Activated T-helper 1 cell treated with anti-CD3 and anti-CD28 coated beads, Interleukin-12 subunit alpha, Interleukin-12 subunit beta, Interleukin-2, Interleukin-4 antibody, amounts not matched to agents 30 ng/mL and 10 ng/mL and 1 ng/mL, durations not matched to agents 14 hours and 24 hours and 36 hours (primary cell): ENCODE measurements around the gene KRT72. TPM values are rescaled to one million over a fixed set of nuclear protein-coding genes. Genes with fewer than 3 reads are reported as not detected.

Experiments
- DNase-seq: peaks from one replicate; pipeline ENCODE4 v3.0.0; 2021; ENCODE audit warnings: low spot score
- H3K27ac Mint-ChIP-seq: one replicate; pipeline ENCODE4 v1.8.0; 2021; ENCODE audit warnings: mild to moderate bottlenecking, mixed read lengths
- H3K27me3 Mint-ChIP-seq: one replicate; pipeline ENCODE4 v1.8.0; 2022; ENCODE audit warnings: mild to moderate bottlenecking, moderate library complexity, mixed read lengths; ENCODE audit not compliant: insufficient read depth
- H3K36me3 Mint-ChIP-seq: one replicate; pipeline ENCODE4 v1.8.0; 2021; ENCODE audit warnings: low read depth, mixed read lengths
- H3K4me1 Mint-ChIP-seq: one replicate; pipeline ENCODE4 v1.8.0; 2021; ENCODE audit warnings: low read depth, mixed read lengths
- H3K4me3 Mint-ChIP-seq: one replicate; pipeline ENCODE4 v1.8.0; 2021; ENCODE audit warnings: mild to moderate bottlenecking, moderate library complexity, mixed read lengths
- H3K9me3 Mint-ChIP-seq: one replicate; pipeline ENCODE4 v1.8.0; 2021; ENCODE audit warnings: mixed read lengths
- intact Hi-C: fragments of 100-400 bp; cut with micrococcal nuclease; formaldehyde crosslinking; loops from one replicate; pipeline ENCODE4 v1.15.1; 2024
- total RNA-seq: library from RNA; stranded (reverse); gene quantifications from 2 replicates; pipeline ENCODE4 v1.2.3, GENCODE V29; 2022

The KRT72 gene
- not detected in 2 replicates for total RNA-seq

GRCh38 chr12:52600941-52601481 is at the start of gene KRT72:
Gene KRT72, minus strand, starts transcription at chr12:52601463. Its CDS starts 11 bp downstream, at chr12:52601452.
- Mint-ChIP-seq H3K27ac (no peak within 1 kb of the TSS), H3K4me3 (no peak within 1 kb of the TSS), H3K36me3 (no peaks in the 10 kb centered on the region), H3K9me3 (no peaks in the 10 kb centered on the region), H3K4me1 (peaks cover 13% of the 10 kb centered on the region), H3K27me3 (peaks cover 4% of the 10 kb centered on the region)
- DNase-seq, result no peak
- intact Hi-C loops, result no loop called here

- Mint-ChIP-seq H3K4me1 (peaks cover 38% of the 10 kb centered on the region), H3K36me3 (no peaks in the 10 kb centered on the region), H3K27me3 (peaks cover 15% of the 10 kb centered on the region), H3K27ac (no peak overlapping the region), H3K9me3 (peaks cover 4% of the 10 kb centered on the region), H3K4me3 (no peak overlapping the region)
- intact Hi-C loops, result no loop called here
- no peak for DNase-seq
Observed at GRCh38 chr12:52650520-52651081, 49.3 kb upstream of the KRT72 start.

- Mint-ChIP-seq H3K36me3 (peaks cover 4% of the 10 kb centered on the region), H3K4me1 (peaks cover 52% of the 10 kb centered on the region), H3K27me3 (peaks cover 9% of the 10 kb centered on the region), H3K27ac (no peak overlapping the region), H3K9me3 (peaks cover 4% of the 10 kb centered on the region), H3K4me3 (no peak overlapping the region)
- intact Hi-C loops, result no loop called here
- no peak for DNase-seq
Observed at GRCh38 chr12:52649066-52649465, 47.8 kb upstream of the KRT72 start.

- DNase-seq, result no peak
- H3K36me3 Mint-ChIP-seq, result peaks cover 4% of the 10 kb centered on the region
- H3K9me3 Mint-ChIP-seq, result peaks cover 4% of the 10 kb centered on the region
- H3K4me1 Mint-ChIP-seq, result peaks cover 56% of the 10 kb centered on the region
- H3K4me3 Mint-ChIP-seq, result no peak overlapping the region
- H3K27ac Mint-ChIP-seq, result no peak overlapping the region
- intact Hi-C loops, result no loop called here
- H3K27me3 Mint-ChIP-seq, result peaks cover 2% of the 10 kb centered on the region
Observed at GRCh38 chr12:52648012-52648550, 46.8 kb upstream of the KRT72 start.

GRCh38 chr12:52647601-52648000 is 46.3 kb upstream of the KRT72 start:
- Mint-ChIP-seq H3K4me3 (no peak overlapping the region), H3K4me1 (peaks cover 58% of the 10 kb centered on the region), H3K27me3 (peaks cover 2% of the 10 kb centered on the region), H3K36me3 (peaks cover 4% of the 10 kb centered on the region), H3K9me3 (peaks cover 4% of the 10 kb centered on the region), H3K27ac (no peak overlapping the region)
- no peak for DNase-seq
- intact Hi-C loops, result no loop called here

GRCh38 chr12:52646613-52647012 is 45.4 kb upstream of the KRT72 start:
- Mint-ChIP-seq H3K27me3 (peaks cover 2% of the 10 kb centered on the region), H3K27ac (peak overlapping the region; percentile 45), H3K9me3 (no peaks in the 10 kb centered on the region), H3K4me1 (peaks cover 63% of the 10 kb centered on the region), H3K4me3 (no peak overlapping the region), H3K36me3 (peaks cover 4% of the 10 kb centered on the region)
- intact Hi-C loops, result no loop called here
- no peak for DNase-seq

- H3K4me1 Mint-ChIP-seq, result peaks cover 67% of the 10 kb centered on the region
- no peak for DNase-seq
- H3K27ac Mint-ChIP-seq, result peak overlapping the region; percentile 83
- intact Hi-C loops, result loop anchor here (1.0 kb wide), 1 partner anchor 36 kb away; no protein-coding TSS in a partner anchor
- peaks cover 4% of the 10 kb centered on the region for H3K36me3 Mint-ChIP-seq
- H3K4me3 Mint-ChIP-seq, result peak overlapping the region; percentile 64
- H3K9me3 Mint-ChIP-seq, result no peaks in the 10 kb centered on the region
- H3K27me3 Mint-ChIP-seq, result peaks cover 4% of the 10 kb centered on the region
Observed at GRCh38 chr12:52645982-52646381, 44.7 kb upstream of the KRT72 start.

- Mint-ChIP-seq H3K27ac (peak overlapping the region; percentile 83), H3K4me1 (peaks cover 67% of the 10 kb centered on the region), H3K4me3 (peak overlapping the region; percentile 64), H3K27me3 (peaks cover 7% of the 10 kb centered on the region), H3K9me3 (no peaks in the 10 kb centered on the region), H3K36me3 (peaks cover 4% of the 10 kb centered on the region)
- intact Hi-C loops, result loop anchor here (1.0 kb wide), 1 partner anchor 35 kb away; no protein-coding TSS in a partner anchor
- DNase-seq, result peak; percentile 67
Observed at GRCh38 chr12:52645120-52645761, 44.0 kb upstream of the KRT72 start.

GRCh38 chr12:52644078-52644415 is 42.8 kb upstream of the KRT72 start:
- Mint-ChIP-seq H3K4me3 (no peak overlapping the region), H3K4me1 (peaks cover 62% of the 10 kb centered on the region), H3K9me3 (no peaks in the 10 kb centered on the region), H3K27ac (no peak overlapping the region), H3K36me3 (peaks cover 4% of the 10 kb centered on the region), H3K27me3 (peaks cover 10% of the 10 kb centered on the region)
- intact Hi-C loops, result no loop called here
- no peak for DNase-seq

GRCh38 chr12:52643233-52644077 is 42.2 kb upstream of the KRT72 start:
- intact Hi-C loops, result no loop called here
- no peak overlapping the region for H3K4me3 Mint-ChIP-seq
- H3K27me3 Mint-ChIP-seq, result peaks cover 10% of the 10 kb centered on the region
- no peaks in the 10 kb centered on the region for H3K9me3 Mint-ChIP-seq
- peaks cover 58% of the 10 kb centered on the region for H3K4me1 Mint-ChIP-seq
- H3K36me3 Mint-ChIP-seq, result peaks cover 4% of the 10 kb centered on the region
- no peak overlapping the region for H3K27ac Mint-ChIP-seq
- no peak for DNase-seq

- no peaks in the 10 kb centered on the region for H3K9me3 Mint-ChIP-seq
- intact Hi-C loops, result no loop called here
- no peak overlapping the region for H3K27ac Mint-ChIP-seq
- peaks cover 20% of the 10 kb centered on the region for H3K27me3 Mint-ChIP-seq
- H3K36me3 Mint-ChIP-seq, result peaks cover 4% of the 10 kb centered on the region
- H3K4me1 Mint-ChIP-seq, result peaks cover 41% of the 10 kb centered on the region
- H3K4me3 Mint-ChIP-seq, result no peak overlapping the region
- no peak for DNase-seq
Observed at GRCh38 chr12:52641468-52641867, 40.2 kb upstream of the KRT72 start.

GRCh38 chr12:52637299-52637698 is 36.0 kb upstream of the KRT72 start:
- no peak for DNase-seq
- H3K4me1 Mint-ChIP-seq, result peaks cover 34% of the 10 kb centered on the region
- peaks cover 20% of the 10 kb centered on the region for H3K27me3 Mint-ChIP-seq

More at GRCh38 chr12:52637299-52637698, 36.0 kb upstream of the KRT72 start:
- H3K4me3 Mint-ChIP-seq, result no peak overlapping the region
- H3K27ac Mint-ChIP-seq, result no peak overlapping the region
- H3K36me3 Mint-ChIP-seq, result no peaks in the 10 kb centered on the region
- intact Hi-C loops, result no loop called here
- H3K9me3 Mint-ChIP-seq, result no peaks in the 10 kb centered on the region
